Measurements from ENCODE around the gene TECTB.

The TECTB gene

GRCh38 chr10:112265745-112266144 is 17.5 kb upstream of the TECTB start:
- DNase-seq (ENCODE audit: low read depth, low spot score): no peak
- H3K4me3 ChIP-seq (ENCODE audit: low read length): no peak overlapping the region

DNA sequence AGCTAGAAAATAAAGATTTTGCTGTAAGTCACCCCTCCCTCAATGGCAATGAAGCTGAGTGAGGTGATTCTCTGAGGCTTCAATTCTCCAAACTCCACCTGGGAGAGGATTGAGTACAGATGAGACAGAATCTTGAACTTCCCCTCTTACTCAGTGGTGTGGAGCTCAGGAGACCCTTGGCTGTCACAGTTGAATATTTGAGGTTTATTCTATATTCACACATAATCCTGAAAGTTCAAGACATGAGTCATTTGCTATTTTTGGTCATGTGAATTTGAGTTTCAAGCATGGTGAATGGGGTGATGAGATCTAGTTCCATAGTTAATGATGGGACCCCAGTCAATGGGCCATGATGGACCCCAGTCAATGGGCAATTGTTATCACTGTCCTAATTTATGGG is 13.9 kb upstream of the TECTB start:
- no peak overlapping the region for H3K4me3 ChIP-seq (ENCODE audit: low read length)
- DNase-seq (ENCODE audit: low read depth, low spot score): no peak

DNA sequence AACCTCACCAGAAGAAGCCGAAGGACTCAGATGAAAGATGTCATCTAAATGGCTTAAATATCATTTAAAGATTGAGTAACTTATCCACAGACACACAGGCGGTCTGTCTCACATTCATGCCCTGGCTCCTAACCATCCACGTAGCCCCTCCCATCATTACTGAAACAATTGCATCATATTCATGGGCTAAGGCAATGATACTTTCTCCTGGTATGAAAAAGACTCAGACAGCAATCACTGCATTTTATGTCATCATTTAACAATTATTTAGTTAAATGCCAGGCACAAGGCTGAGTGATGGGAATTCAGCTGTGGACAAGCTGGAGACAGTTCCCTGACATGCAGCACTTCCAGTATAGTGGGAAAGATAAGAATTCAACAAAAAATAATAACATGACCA is 11.2 kb upstream of the TECTB start:
- no peak for DNase-seq (ENCODE audit: low read depth, low spot score)
- no peak overlapping the region for H3K4me3 ChIP-seq (ENCODE audit: low read length)

- no peak for DNase-seq (ENCODE audit: low read depth, low spot score)
- no peak overlapping the region for H3K4me3 ChIP-seq (ENCODE audit: low read length)
Measured at GRCh38 chr10:112274831-112275230, 8.4 kb upstream of the TECTB start.

DNA sequence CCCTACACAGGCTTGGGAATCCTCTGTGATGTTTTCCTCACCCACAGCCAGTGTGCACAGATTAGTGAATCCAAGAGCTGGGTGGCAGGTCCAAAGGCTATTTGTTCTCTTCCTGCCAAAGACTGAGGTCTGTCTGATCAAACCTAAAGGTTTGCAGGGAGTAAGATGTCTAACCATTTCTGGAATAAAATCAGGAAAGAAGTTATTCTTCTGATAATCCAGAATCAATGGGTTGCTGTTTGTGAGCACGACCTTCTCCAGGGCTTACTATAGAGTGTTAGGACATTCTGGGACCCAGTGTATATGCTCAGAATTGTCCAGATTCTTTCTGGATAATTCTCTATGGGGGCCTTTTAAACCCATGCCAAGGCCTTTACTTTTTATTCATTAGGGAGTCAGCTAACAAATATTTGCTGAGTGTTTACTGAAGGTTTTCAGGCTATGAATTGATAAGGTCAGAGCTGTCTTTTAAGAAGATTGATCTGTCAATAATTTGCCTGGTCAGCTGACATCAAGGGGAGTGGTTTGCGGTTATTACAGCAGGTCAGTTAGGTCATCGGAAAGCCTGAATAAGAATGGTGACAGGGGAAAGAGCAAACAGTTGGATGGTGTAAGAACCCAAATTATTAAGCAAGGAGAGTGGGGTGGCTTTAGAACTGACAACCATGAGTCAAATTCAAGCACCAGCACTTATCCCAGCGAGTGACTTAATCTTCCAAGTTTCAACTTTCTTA is 7.5 kb upstream of the TECTB start:
- DNase-seq (ENCODE audit: low read depth, low spot score): no peak
- H3K4me3 ChIP-seq (ENCODE audit: low read length): no peak overlapping the region

DNA sequence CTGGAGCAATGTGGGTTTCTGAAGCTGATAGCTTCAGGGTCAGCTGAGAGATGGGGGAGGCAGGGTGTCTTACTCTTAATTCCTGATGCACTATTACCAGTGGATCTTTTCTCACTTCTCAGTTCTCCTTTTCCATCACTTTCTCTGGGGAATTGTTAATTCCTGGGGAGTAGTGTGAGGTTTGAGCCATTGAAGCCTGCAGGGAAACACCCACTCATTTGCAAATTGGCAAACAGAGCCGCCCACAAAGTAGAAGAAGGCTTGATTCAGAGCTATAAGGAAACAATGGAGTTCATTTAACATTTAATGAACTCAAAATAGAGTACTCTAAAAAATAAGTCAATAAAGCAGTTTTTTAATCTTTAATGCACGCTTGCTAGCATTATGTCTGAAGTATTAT is 4.3 kb upstream of the TECTB start:
- DNase-seq (ENCODE audit: low read depth, low spot score): no peak
- no peak overlapping the region for H3K4me3 ChIP-seq (ENCODE audit: low read length)

GRCh38 chr10:112279433-112279832 is 3.8 kb upstream of the TECTB start:
- H3K4me3 ChIP-seq (ENCODE audit: low read length): no peak overlapping the region
- no peak for DNase-seq (ENCODE audit: low read depth, low spot score)

DNA sequence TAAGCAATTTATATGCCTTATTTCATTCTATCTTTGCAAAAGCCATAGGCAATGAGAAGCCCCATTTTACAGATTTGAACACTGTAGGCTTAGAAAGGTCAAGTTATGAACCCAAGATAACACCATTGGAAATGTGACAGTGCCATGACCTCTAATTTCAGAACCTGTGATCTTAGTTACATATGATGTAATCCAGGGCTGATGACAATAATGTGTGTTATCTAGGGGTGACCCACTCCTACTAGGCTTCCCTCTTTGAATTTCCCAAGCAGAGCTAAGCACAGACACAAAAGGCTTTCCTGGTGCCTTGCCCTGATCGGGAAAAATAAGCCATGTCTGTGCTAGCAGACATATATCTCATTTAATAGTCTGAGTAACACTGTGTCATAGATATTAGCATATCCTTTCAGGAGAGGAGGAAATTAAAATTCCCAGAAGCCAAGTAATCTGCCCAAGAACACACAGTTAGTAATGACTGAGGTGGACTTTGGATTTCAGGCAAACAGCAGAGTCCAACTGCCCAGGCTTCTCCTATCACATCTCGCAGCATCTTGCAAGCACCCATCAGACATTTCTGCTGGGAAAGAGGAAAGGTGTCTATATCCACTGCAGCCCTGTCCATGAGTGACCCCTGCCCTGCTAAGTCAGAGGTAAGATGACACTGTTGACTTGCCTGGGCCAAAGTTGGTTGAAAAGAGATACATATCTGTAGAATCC is 2.8 kb upstream of the TECTB start:
- H3K4me3 ChIP-seq (ENCODE audit: low read length): no peak overlapping the region
- no peak for DNase-seq (ENCODE audit: low read depth, low spot score)

GRCh38 chr10:112282086-112282485 is 1.1 kb upstream of the TECTB start:
- H3K4me3 ChIP-seq (ENCODE audit: low read length): no peak overlapping the region
- DNase-seq (ENCODE audit: low read depth, low spot score): no peak

- no peak for DNase-seq (ENCODE audit: low read depth, low spot score)
- no peak overlapping the region for H3K4me3 ChIP-seq (ENCODE audit: low read length)
Measured at GRCh38 chr10:112286837-112287818, 3.9 kb downstream of the TECTB start.

GRCh38 chr10:112287844-112288243 is 4.6 kb downstream of the TECTB start:
- H3K4me3 ChIP-seq (ENCODE audit: low read length): no peak overlapping the region
- no peak for DNase-seq (ENCODE audit: low read depth, low spot score)

DNA sequence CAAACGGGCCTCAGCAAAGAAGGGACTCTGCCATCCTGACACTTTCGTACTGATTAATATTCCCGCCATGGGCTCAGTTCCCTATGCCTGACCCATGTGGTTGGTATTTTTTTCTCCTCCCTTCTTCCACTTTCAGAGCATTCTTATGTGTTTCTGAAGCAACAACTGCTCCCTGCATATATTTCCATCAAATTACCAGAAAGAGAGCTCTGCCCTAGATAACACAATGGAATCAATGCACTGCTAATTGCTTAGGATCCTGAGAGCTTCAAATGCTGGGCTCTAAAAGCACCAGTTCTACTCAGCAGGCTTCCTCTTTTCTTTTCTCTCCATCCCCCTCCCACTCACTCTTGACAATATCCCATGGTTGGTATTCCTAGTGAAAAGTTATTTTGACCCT is 5.3 kb downstream of the TECTB start:
- no peak for DNase-seq (ENCODE audit: low read depth, low spot score)
- H3K4me3 ChIP-seq (ENCODE audit: low read length): no peak overlapping the region

GRCh38 chr10:112289373-112290053 is 6.3 kb downstream of the TECTB start:
- no peak for DNase-seq (ENCODE audit: low read depth, low spot score)
- H3K4me3 ChIP-seq (ENCODE audit: low read length): no peak overlapping the region

DNA sequence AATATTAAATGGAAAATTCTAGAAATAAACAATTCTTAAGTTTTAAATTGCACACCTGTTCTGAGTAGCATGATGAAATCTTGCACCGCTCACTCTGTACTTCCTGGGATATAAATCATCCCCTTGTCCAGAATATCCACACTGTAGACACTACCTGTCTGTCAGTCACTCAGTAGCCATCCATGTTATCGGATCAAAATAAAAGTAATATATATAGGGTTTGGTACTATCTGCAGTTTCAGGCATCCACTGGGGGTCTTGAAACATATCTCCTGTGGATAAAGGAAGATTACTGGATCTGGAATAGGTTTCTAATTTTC is 6.8 kb downstream of the TECTB start:
- DNase-seq (ENCODE audit: low read depth, low spot score): no peak

GRCh38 chr10:112294169-112294568 is 11.0 kb downstream of the TECTB start:
- H3K4me3 ChIP-seq (ENCODE audit: low read length): no peak overlapping the region
- DNase-seq (ENCODE audit: low read depth, low spot score): no peak

More for the DNA sequence above, 6.8 kb downstream of the TECTB start:
- H3K4me3 ChIP-seq (ENCODE audit: low read length): no peak overlapping the region

- no peak overlapping the region for H3K4me3 ChIP-seq (ENCODE audit: low read length)
- no peak for DNase-seq (ENCODE audit: low read depth, low spot score)
Measured at GRCh38 chr10:112295853-112296830, 12.9 kb downstream of the TECTB start.

DNA sequence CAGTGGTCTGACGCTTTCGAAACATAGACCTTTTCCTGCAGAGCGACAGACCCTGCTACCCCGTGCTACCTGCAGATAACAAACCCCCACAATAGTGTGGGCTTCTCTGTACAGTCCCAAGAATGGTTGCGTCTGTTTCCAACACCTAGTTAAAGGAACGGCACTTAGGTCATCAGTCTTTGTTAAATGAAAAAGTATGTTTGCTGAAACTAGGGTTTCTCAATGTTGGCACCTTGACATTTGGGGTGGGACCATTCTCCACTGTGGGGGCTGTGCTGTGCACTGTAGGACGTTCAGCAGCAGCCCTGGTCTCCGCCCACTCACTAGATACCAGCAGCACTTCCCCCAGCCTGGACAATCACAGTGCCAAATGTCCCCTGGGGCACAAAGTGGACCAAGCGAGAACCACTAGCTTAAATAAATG is 13.7 kb downstream of the TECTB start:
- no peak overlapping the region for H3K4me3 ChIP-seq (ENCODE audit: low read length)
- no peak for DNase-seq (ENCODE audit: low read depth, low spot score)

- H3K4me3 ChIP-seq (ENCODE audit: low read length): no peak overlapping the region
Measured at GRCh38 chr10:112298581-112298980, 15.4 kb downstream of the TECTB start.

More at GRCh38 chr10:112298581-112298980, 15.4 kb downstream of the TECTB start:
- no peak for DNase-seq (ENCODE audit: low read depth, low spot score)

Measured in Jurkat, Clone E6-1 (cell line).